ENCODE data around the gene TOMM40.

DNA sequence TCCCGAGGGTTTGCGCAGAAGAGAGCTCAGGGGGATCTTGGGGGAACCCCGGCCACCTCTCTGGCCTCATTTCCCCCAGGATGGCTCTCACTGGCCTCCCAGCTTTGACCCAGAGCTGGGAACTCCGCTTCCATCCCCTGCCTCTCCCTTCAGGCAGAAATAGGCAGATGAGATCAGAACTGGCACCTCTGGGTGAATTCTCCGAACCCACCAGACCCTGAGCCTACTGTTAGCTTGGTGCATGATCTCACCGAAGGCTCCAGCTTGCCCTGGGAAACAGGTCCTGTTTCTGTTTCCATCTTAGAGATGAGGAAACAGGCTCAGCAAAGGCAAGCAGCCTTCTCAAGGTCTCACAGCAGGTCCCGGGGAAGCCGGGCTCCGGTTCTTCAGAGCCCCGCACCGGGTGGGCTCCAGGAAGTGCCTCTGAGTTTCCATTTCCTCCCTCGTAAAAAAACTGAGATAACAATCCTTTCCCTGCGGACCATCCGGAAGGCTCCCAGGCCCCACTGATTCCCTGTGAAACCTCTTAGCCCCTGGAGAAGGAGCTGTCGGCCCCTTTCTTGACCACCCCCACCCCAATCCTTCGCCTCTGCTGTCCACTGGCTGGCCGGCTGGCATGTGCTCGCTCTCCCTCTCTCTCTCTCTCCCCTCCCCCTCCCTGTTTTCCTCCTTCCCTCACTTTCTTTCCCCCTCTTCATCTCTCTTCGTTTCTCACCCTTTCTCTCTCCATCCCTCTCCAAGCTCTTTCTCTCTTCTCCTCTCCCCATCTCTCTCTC, 42.8 kb upstream of the TOMM40 start:
- TF ChIP-seq ZSCAN29 (IDR thresholded peaks at IDR 0.05) (no peak), SAFB2 (IDR thresholded peaks at IDR 0.05; ENCODE audit: borderline replicate concordance, low read depth, low read length, severe bottlenecking) (no peak), SRF (CRISPR knock-in tag; IDR thresholded peaks at IDR 0.05) (no peak), CBX5 (IDR thresholded peaks at IDR 0.05; ENCODE audit: borderline replicate concordance, low read depth) (no peak), NR2C2 (CRISPR knock-in tag; IDR thresholded peaks at IDR 0.05) (no peak), NR2C2 (tag; IDR thresholded peaks at IDR 0.05) (peak; percentile 57), PCBP2 (IDR thresholded peaks at IDR 0.05; ENCODE audit: low read depth, low read length, poor library complexity, severe bottlenecking) (no peak), TEAD4 (IDR thresholded peaks at IDR 0.05; ENCODE audit: low read length) (no peak), TEAD4 (CRISPR knock-in tag; IDR thresholded peaks at IDR 0.05; ENCODE audit: borderline replicate concordance) (no peak), PCBP1 (IDR thresholded peaks at IDR 0.05; ENCODE audit: low read depth, low read length, poor library complexity, severe bottlenecking) (no peak), JUND (IDR thresholded peaks at IDR 0.05; ENCODE audit: borderline replicate concordance, low read depth, low read length) (no peak), JUND (tag; IDR thresholded peaks at IDR 0.05; ENCODE audit: borderline replicate concordance, low read depth, low read length) (no peak), CXXC5 (CRISPR knock-in tag; IDR thresholded peaks at IDR 0.05) (no peak), MAFF (IDR thresholded peaks at IDR 0.05; ENCODE audit: low read length) (no peak)
- TF ChIP-seq, protein P1, sequence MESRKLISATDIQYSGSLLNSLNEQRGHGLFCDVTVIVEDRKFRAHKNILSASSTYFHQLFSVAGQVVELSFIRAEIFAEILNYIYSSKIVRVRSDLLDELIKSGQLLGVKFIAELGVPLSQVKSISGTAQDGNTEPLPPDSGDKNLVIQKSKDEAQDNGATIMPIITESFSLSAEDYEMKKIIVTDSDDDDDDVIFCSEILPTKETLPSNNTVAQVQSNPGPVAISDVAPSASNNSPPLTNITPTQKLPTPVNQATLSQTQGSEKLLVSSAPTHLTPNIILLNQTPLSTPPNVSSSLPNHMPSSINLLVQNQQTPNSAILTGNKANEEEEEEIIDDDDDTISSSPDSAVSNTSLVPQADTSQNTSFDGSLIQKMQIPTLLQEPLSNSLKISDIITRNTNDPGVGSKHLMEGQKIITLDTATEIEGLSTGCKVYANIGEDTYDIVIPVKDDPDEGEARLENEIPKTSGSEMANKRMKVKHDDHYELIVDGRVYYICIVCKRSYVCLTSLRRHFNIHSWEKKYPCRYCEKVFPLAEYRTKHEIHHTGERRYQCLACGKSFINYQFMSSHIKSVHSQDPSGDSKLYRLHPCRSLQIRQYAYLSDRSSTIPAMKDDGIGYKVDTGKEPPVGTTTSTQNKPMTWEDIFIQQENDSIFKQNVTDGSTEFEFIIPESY (CRISPR knock-in tag; IDR thresholded peaks at IDR 0.05) = no peak
- TF ChIP-seq, protein P2, sequence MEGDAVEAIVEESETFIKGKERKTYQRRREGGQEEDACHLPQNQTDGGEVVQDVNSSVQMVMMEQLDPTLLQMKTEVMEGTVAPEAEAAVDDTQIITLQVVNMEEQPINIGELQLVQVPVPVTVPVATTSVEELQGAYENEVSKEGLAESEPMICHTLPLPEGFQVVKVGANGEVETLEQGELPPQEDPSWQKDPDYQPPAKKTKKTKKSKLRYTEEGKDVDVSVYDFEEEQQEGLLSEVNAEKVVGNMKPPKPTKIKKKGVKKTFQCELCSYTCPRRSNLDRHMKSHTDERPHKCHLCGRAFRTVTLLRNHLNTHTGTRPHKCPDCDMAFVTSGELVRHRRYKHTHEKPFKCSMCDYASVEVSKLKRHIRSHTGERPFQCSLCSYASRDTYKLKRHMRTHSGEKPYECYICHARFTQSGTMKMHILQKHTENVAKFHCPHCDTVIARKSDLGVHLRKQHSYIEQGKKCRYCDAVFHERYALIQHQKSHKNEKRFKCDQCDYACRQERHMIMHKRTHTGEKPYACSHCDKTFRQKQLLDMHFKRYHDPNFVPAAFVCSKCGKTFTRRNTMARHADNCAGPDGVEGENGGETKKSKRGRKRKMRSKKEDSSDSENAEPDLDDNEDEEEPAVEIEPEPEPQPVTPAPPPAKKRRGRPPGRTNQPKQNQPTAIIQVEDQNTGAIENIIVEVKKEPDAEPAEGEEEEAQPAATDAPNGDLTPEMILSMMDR (IDR thresholded peaks at IDR 0.05 in 2 of 3, conservative IDR thresholded peaks at IDR 0.05 in 1 of 3; ENCODE audit: insufficient read depth in 2 of 3, low read depth in 1 of 3, low read length in 3 of 3) = no peak
- TF ChIP-seq, protein P3, sequence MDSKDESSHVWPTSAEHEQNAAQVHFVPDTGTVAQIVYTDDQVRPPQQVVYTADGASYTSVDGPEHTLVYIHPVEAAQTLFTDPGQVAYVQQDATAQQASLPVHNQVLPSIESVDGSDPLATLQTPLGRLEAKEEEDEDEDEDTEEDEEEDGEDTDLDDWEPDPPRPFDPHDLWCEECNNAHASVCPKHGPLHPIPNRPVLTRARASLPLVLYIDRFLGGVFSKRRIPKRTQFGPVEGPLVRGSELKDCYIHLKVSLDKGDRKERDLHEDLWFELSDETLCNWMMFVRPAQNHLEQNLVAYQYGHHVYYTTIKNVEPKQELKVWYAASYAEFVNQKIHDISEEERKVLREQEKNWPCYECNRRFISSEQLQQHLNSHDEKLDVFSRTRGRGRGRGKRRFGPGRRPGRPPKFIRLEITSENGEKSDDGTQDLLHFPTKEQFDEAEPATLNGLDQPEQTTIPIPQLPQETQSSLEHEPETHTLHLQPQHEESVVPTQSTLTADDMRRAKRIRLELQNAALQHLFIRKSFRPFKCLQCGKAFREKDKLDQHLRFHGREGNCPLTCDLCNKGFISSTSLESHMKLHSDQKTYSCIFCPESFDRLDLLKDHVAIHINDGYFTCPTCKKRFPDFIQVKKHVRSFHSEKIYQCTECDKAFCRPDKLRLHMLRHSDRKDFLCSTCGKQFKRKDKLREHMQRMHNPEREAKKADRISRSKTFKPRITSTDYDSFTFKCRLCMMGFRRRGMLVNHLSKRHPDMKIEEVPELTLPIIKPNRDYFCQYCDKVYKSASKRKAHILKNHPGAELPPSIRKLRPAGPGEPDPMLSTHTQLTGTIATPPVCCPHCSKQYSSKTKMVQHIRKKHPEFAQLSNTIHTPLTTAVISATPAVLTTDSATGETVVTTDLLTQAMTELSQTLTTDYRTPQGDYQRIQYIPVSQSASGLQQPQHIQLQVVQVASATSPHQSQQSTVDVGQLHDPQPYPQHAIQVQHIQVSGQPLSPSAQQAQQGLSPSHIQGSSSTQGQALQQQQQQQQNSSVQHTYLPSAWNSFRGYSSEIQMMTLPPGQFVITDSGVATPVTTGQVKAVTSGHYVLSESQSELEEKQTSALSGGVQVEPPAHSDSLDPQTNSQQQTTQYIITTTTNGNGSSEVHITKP (IDR thresholded peaks at IDR 0.05; ENCODE audit: partially characterized antibody) = no peak

Measured in K562 (cell line).